Measurements from ENCODE around the gene KIT.
"Not testable (repeated sequence)": the region's sequence is repeated elsewhere in the genome, so short reads cannot be mapped to it uniquely, and the experiment has no call there.

KIT gene

GRCh38 chr4:54657551-54658251 is at the start of gene KIT:
Gene KIT, plus strand, starts transcription at chr4:54657957. Its CDS starts 58 bp downstream, at chr4:54658015.
- DNase-seq (ENCODE audit: extremely low read depth in 1 of 2, low read depth in 1 of 2): no peak

- no peak for DNase-seq (ENCODE audit: extremely low read depth in 1 of 2, low read depth in 1 of 2)
Observed at GRCh38 chr4:54609310-54609709, 48.4 kb upstream of the KIT start.

DNA sequence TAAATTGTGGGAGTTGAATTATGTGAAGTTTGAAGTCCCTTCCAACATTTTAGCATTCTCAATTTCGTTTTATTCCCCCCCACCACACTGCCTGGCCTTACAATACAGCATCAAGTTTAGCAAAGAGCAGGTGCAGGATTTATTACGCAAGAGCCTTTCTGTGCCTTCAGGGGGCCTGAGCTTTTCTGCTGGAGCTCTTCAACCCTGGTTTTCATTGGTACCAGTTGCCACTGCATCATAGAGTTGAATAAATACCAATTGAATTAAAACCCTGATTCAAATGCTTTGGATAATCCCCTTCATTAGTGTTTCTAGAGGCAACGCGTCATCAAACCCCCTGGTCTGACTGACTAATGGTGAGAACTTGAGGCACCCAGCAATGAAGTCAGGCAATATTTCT is 43.6 kb upstream of the KIT start:
- no peak for DNase-seq (ENCODE audit: extremely low read depth in 1 of 2, low read depth in 1 of 2)

GRCh38 chr4:54620773-54621172 is 37.0 kb upstream of the KIT start:
- DNase-seq (ENCODE audit: extremely low read depth in 1 of 2, low read depth in 1 of 2): no peak

DNA sequence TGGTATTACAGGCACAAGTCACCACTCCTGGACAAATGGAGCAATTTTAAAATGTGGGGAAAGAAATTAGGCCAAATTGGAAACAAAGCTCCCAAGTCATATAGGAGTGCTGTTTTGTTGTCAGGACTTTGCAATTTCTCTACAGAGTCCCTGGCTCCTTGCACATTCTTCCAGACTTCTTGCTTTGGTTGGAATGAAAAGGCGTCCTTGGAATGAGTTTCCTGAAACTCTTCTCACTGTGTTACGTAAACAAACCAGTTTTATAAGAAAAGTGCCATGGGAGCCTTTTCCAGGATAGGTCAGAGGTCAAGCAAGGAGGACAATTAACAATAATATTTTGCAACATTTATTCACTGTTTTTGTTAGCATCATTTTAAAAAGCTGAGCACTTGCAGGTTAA is 32.4 kb upstream of the KIT start:
- no peak for DNase-seq (ENCODE audit: extremely low read depth in 1 of 2, low read depth in 1 of 2)

- DNase-seq (ENCODE audit: extremely low read depth in 1 of 2, low read depth in 1 of 2): no peak
Observed at GRCh38 chr4:54626113-54626512, 31.6 kb upstream of the KIT start.

- DNase-seq (ENCODE audit: extremely low read depth in 1 of 2, low read depth in 1 of 2): no peak
Observed at GRCh38 chr4:54632537-54632936, 25.2 kb upstream of the KIT start.

- DNase-seq (ENCODE audit: extremely low read depth in 1 of 2, low read depth in 1 of 2): not testable (repeated sequence)
Observed at GRCh38 chr4:54633102-54633740, 24.5 kb upstream of the KIT start.

- DNase-seq (ENCODE audit: extremely low read depth in 1 of 2, low read depth in 1 of 2): no peak
Observed at GRCh38 chr4:54635318-54635717, 22.4 kb upstream of the KIT start.

GRCh38 chr4:54637325-54637724 is 20.4 kb upstream of the KIT start:
- no peak for DNase-seq (ENCODE audit: extremely low read depth in 1 of 2, low read depth in 1 of 2)

- not testable (repeated sequence) for DNase-seq (ENCODE audit: extremely low read depth in 1 of 2, low read depth in 1 of 2)
Observed at GRCh38 chr4:54641101-54641500, 16.7 kb upstream of the KIT start.

DNA sequence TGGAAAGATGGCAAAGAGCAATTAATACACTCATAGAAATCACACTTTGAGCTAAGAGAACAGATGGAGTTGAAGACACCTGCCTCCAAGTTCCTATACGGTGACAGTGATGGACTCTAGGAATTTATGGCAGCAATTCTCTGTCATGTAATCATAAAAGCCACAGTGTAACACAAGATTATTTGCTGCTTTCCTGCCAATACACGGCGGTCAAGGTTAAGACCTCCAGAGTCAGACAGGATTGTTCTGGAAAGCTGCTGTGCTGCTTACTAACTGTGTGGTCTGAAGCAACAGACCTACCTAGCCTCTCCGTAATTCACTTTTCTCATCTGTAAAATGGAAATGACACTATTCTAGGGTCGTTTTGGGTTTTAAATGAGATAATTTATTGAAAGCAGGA is 14.6 kb upstream of the KIT start:
- DNase-seq (ENCODE audit: extremely low read depth in 1 of 2, low read depth in 1 of 2): no peak

DNA sequence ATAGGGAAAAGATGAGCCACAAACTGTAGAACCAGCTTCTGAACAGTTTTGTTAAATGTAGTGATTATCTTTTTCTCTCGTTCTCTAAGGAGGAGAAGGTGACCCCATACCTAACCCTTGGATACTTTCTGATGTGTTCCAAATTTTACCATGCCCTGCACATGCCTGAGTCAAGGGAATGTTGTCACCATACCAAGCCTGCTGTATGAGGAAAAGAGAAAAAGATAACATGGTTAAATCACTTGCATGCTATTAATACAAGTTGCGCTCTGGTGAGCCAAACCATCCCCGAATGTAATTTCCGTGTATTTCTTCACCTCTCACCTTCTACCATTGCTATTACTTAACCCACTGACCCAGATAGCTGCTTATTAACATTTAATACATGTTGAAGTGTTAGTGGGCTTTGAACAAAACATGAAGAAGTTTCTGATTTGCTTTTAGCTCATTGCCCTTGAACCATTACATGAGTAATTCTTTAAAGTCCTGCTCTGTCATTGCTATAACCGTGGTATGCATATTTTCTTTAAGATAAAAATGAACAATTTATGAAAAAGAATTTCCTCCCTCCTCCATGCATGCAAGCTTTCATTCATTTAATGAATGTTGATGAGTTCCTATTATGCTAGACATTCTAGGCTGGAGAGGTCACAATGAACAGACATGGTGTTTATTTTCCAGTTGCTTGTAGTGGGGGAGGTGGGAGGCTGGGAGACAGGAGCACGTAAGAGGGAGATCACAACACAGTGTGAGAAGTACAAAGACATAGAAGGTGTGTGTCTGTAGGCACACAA is 13.6 kb upstream of the KIT start:
- no peak for DNase-seq (ENCODE audit: extremely low read depth in 1 of 2, low read depth in 1 of 2)

DNA sequence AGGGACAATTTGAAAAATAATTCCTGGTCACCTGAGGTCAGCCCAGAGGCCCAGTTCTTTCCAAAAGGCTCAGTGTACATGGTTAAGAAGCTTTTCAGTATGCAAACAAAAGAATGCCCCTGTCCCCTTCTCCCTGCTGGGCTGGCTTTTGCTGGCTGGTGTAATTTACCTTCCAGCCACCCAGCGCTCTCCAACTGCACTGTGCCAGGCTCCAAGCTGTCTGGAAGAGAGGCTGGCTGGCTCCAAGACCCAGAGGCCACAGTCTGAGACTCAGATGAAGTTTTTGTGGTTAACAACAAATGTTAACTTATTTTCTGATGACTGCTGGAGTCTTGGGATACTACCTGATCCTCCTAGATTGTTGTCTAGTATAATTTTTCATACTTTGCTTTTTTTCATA is 11.9 kb upstream of the KIT start:
- DNase-seq (ENCODE audit: extremely low read depth in 1 of 2, low read depth in 1 of 2): no peak

GRCh38 chr4:54647070-54647469 is 10.7 kb upstream of the KIT start:
- DNase-seq (ENCODE audit: extremely low read depth in 1 of 2, low read depth in 1 of 2): no peak

DNA sequence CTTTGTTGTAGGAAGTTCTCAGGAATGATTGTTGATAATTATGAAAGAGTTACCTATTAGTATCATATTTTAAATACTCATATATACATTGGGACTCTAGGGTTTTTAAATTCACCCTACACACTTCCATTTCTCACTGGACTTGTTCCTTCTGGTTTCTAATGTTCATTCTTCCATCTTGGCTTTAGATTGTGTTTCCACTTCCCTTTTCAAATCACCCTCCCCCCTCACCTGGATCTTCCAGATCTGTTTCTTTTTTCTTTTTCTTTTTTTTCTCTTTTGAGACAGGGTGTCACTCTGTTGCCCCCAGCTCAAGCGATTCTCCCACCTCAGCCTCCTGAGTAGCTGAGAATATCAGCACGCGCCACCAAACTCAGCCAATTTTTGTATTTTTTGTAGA is 6.7 kb upstream of the KIT start:
- no peak for DNase-seq (ENCODE audit: extremely low read depth in 1 of 2, low read depth in 1 of 2)

- DNase-seq (ENCODE audit: extremely low read depth in 1 of 2, low read depth in 1 of 2): no peak
Observed at GRCh38 chr4:54654753-54655152, 3.0 kb upstream of the KIT start.

GRCh38 chr4:54657185-54657550 is 589 bp upstream of the KIT start:
- DNase-seq (ENCODE audit: extremely low read depth in 1 of 2, low read depth in 1 of 2): no peak

DNA sequence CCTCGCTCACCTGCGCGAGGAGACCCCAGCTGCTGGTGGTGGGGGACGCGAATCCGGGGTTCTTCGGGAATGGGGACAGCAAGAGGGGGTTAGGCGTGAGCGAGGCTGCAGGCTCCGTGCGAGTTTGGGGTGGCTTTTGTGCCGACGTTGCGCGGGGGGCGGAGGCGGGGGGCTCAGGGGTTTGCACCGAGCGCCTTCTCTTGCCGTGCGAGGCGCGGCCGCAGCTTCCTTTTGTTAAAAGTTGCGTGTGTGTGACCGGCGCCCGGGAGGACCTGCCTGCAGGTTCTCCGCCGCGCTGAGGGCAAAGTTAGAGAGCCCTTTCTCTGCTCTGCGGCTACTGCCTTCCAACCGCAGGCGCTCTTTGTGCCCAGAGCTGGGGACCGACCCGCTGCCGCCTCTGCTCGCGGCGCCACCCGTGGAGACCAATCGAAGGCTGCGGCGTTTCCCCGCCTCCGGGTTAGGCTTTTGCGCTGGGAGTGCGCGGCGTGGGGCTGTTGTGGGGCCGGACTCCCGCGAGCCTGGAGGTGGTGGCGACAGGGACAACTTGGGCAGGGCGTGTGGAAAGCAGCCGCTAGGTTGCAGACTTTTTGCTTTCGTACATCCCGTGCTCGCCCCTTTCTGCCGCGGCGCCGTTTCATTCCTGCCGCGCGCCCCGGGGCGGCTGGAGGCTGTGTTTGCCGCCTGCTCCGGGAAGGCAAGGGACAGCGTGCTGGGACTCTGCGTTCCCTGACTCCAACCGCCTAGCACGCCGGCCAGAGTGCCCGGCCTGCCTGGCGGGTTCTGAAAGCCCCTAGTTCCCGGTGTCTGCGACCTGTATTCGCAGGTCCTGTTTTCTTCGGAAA is 716 bp downstream of the KIT start:
- DNase-seq (ENCODE audit: extremely low read depth in 1 of 2, low read depth in 1 of 2): no peak

- no peak for DNase-seq (ENCODE audit: extremely low read depth in 1 of 2, low read depth in 1 of 2)
Observed at GRCh38 chr4:54659313-54659712, 1.6 kb downstream of the KIT start.
